HEK293T (cell line): Measurements from ENCODE around the gene NIF3L1.

Experiments used
- CTCF ChIA-PET: fragments of 350-600 bp; formaldehyde crosslinking; extraction: SDS; loops from one replicate; lab custom pipeline; 2021; ENCODE audit warnings: antibody characterized with exemption, inconsistent platforms; lab: Yijun Ruan, JAX
- POLR2A ChIA-PET: fragments of 350-600 bp; formaldehyde crosslinking; extraction: SDS; loops from one replicate; lab custom pipeline; 2020; ENCODE audit warnings: antibody characterized with exemption, inconsistent platforms; lab: Yijun Ruan, JAX
- DNase-seq: peaks from one replicate; pipeline ENCODE4 v3.0.0; 2012; ENCODE audit warnings: mixed read lengths; ENCODE audit errors: extremely low spot score
- ARNT ChIP-seq: fragments of 450-650 bp; IDR thresholded peaks from 2 replicates; pipeline ENCODE4 v1.6.1; 2017; ENCODE audit warnings: mild to moderate bottlenecking
- BHLHE40 ChIP-seq: fragments of 450-650 bp; IDR thresholded peaks from 2 replicates; pipeline ENCODE4 v1.6.1; 2016; ENCODE audit warnings: mild to moderate bottlenecking, moderate library complexity, borderline replicate concordance
- CTBP1 ChIP-seq: fragments of 450-650 bp; IDR thresholded peaks from 2 replicates; pipeline ENCODE4 v1.6.1; 2016; ENCODE audit warnings: borderline replicate concordance
- ELF4 ChIP-seq: fragments of 450-650 bp; IDR thresholded peaks from 2 replicates; pipeline ENCODE4 v1.6.1; 2017; ENCODE audit warnings: antibody characterized with exemption
- FOXA1 ChIP-seq: fragments of 450-650 bp; IDR thresholded peaks from 2 replicates; pipeline ENCODE4 v1.6.1; 2016; ENCODE audit warnings: mild to moderate bottlenecking
- FOXK2 ChIP-seq: fragments of 450-650 bp; IDR thresholded peaks from 2 replicates; pipeline ENCODE4 v1.6.1; 2016; ENCODE audit warnings: mild to moderate bottlenecking
- FOXM1 ChIP-seq: fragments of 450-650 bp; IDR thresholded peaks from 2 replicates; pipeline ENCODE4 v1.6.1; 2017; ENCODE audit warnings: mild to moderate bottlenecking, borderline replicate concordance
- HDGF ChIP-seq: fragments of 450-650 bp; IDR thresholded peaks from 2 replicates; pipeline ENCODE4 v1.6.1; 2017; ENCODE audit warnings: antibody characterized with exemption, borderline replicate concordance
- L3MBTL2 ChIP-seq: fragments of 450-650 bp; conservative IDR thresholded peaks from 2 replicates; pipeline ENCODE4 v1.6.1; 2016; ENCODE audit warnings: mild to moderate bottlenecking
- LEF1 ChIP-seq: fragments of 450-650 bp; IDR thresholded peaks from 2 replicates; pipeline ENCODE4 v1.6.1; 2017; ENCODE audit warnings: mild to moderate bottlenecking, borderline replicate concordance
- NFRKB ChIP-seq: fragments of 450-650 bp; IDR thresholded peaks from 2 replicates; pipeline ENCODE4 v1.6.1; 2016; ENCODE audit warnings: mild to moderate bottlenecking, moderate library complexity
- SP1 ChIP-seq: fragments of 450-650 bp; IDR thresholded peaks from 2 replicates; pipeline ENCODE4 v1.6.1; 2017
- SUZ12 ChIP-seq: fragments of 450-650 bp; IDR thresholded peaks from 2 replicates; pipeline ENCODE4 v1.6.1; 2016; ENCODE audit warnings: mild to moderate bottlenecking
- TARDBP ChIP-seq: fragments of 450-650 bp; IDR thresholded peaks from 2 replicates; pipeline ENCODE4 v1.6.1; 2016
- ZNF384 ChIP-seq: fragments of 450-650 bp; IDR thresholded peaks from 2 replicates; pipeline ENCODE4 v1.6.1; 2016
- TF ChIP-seq, protein P1 (sequence below): fragments of 450-650 bp; IDR thresholded peaks from 2 replicates; pipeline ENCODE4 v1.6.1; 2016

Gene NIF3L1

DNA sequence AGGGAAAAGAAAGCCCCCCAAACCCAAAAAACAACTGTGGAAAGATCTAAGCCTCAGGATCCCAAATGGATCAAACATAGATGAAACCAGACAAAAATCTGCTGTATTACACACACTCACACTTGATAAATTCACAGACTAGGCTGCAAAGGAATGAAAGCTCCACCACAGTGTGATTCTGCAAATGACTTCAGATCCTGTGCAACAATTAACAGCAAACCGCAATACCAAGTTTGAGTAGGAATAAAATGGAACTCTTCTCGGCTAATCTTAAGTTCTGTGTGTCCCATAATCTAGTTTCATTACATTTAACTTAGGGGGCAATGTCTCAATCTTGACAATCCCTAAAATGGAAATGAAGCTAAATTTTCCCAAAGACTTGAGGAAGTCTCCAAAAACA, 36.6 kb upstream of the NIF3L1 start:
- no peak for DNase-seq
- TF ChIP-seq FOXM1 (no peak), ELF4 (no peak), BHLHE40 (no peak), SP1 (no peak), FOXK2 (no peak), ZNF384 (no peak), TARDBP (no peak), SUZ12 (no peak), NFRKB (no peak), L3MBTL2 (no peak), FOXA1 (no peak), ARNT (no peak), LEF1 (no peak), HDGF (no peak), CTBP1 (no peak)
- TF ChIP-seq, protein P1, sequence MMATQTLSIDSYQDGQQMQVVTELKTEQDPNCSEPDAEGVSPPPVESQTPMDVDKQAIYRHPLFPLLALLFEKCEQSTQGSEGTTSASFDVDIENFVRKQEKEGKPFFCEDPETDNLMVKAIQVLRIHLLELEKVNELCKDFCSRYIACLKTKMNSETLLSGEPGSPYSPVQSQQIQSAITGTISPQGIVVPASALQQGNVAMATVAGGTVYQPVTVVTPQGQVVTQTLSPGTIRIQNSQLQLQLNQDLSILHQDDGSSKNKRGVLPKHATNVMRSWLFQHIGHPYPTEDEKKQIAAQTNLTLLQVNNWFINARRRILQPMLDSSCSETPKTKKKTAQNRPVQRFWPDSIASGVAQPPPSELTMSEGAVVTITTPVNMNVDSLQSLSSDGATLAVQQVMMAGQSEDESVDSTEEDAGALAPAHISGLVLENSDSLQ: no peak
- ChIA-PET POLR2A (interaction anchor here (1.6 to 3.5 kb wide), 2 partner anchors 11 to 37 kb away, joined by 5 to 18 read pairs; partner anchors contain the start of genes CLK1, NIF3L1 and PPIL3), CTCF (no interaction called here)

DNA sequence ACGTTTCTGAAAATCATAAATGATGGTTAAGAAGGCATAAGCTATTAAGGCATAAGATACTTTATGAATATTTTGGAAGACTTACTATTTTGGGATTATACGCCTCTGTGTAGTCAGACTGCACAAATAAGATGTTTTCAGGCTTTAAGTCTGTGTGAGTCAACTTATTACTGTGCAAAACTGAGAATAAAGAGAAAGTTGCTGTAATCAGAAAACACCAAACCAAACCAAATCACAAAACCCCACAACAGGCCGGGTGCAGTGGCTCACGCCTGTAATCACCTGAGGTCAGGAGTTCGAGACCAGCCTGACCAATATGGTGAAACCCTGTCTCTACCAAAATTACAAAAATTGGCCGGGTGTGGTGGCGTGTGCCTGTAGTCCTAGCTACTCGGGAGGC, 32.4 kb upstream of the NIF3L1 start:
- no peak for DNase-seq
- POLR2A ChIA-PET: no interaction called here

DNA sequence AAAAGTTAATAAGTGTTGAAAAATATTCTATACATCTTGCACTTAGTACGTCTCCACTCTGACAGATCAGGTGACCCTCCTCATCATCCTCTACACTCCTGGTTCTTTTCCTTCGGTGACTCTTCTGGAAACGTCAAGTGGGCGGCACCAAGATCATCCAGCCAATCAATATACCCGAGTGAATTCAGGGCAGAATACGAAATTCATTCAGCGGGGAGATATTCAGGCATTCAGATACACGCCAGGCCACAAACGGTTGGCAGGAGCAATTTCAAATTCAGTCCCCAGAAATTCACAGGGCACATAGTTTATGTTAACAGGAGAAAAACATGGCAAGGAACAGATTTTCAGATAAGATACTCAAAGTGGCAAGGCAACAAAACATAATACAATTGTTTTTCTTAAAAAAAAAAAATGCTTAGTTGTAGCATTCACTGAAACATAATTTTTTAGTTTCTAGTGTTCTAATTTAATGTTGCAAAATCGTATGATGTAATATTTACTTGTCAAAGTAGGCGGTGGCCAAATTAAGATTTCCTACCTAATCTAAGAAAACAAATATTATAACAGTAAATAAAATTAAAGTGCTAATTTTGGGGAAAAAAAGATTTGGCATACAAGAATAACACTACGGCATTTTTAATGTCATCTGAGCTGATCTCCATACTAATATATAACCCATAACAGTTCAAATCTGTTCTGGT, 28.9 kb upstream of the NIF3L1 start:
- POLR2A ChIA-PET: no interaction called here
- no peak for TF ChIP-seq FOXM1
- no peak for TF ChIP-seq LEF1
- no peak for TF ChIP-seq SP1
- no peak for TF ChIP-seq ELF4
- TF ChIP-seq ZNF384: no peak
- no peak for TF ChIP-seq FOXK2
- no peak for TF ChIP-seq FOXA1
- no peak for TF ChIP-seq SUZ12
- TF ChIP-seq BHLHE40: no peak
- TF ChIP-seq CTBP1: no peak
- TF ChIP-seq NFRKB: no peak
- TF ChIP-seq L3MBTL2: no peak
- TF ChIP-seq ARNT: no peak
- TF ChIP-seq HDGF: no peak
- CTCF ChIA-PET: no interaction called here
- DNase-seq: no peak

More for the DNA sequence above, 32.4 kb upstream of the NIF3L1 start:
- CTCF ChIA-PET: no interaction called here
- no peak for TF ChIP-seq LEF1
- TF ChIP-seq, protein P1: no peak
- no peak for TF ChIP-seq NFRKB
- no peak for TF ChIP-seq FOXM1
- no peak for TF ChIP-seq L3MBTL2
- no peak for TF ChIP-seq TARDBP

DNA sequence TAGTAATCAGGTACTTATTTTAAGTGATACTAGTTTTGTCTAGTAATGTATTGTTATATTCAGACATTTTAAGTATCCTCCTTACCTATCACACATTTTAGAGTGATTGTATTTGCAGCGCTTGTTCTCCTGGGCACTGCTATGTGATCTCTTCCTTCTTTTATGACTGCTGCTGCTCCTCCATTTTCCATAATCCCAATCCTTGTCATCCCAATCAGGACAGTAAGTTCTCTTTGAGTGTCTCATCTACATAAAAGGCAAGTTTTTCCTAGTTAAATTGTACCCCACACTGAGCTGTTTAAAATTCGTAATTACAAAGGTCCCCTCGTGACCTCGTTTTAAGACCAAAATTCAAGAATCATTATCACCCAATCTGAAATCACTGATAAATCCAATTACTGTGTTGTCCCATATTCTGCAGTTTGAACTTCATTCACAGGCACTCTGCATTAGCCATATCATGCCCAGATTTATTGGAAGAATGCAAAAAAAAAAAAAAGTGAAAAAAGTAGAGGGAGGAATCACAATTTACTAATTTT, 27.5 kb upstream of the NIF3L1 start:
- no peak for TF ChIP-seq SP1
- POLR2A ChIA-PET: interaction anchor here (1.0 kb wide), 1 partner anchor 28 kb away, joined by 4 read pairs; the partner anchor contains the start of genes NIF3L1 and PPIL3
- CTCF ChIA-PET: no interaction called here
- DNase-seq: no peak

DNA sequence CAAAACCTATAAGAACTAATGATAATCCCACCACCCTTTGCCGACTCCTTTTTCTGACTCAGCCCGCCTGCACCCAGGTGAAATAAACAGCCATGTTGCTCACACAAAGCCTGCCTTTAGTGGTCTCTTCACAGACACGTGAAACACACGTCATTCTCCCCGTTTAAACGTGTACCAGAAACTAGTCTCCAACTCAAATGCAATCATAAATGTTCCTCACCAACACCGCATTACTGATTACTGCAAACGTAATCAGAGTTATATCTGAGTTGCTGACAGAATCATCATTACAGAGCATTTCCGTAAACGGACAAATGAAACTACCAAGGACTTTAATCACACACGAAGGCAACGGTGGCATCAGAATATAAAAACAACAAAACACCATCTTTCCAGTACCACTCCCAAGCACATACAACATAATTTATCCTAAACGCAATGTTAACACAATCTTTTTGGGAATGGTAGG, 26.6 kb upstream of the NIF3L1 start:
- no peak for TF ChIP-seq CTBP1
- TF ChIP-seq BHLHE40: no peak
- TF ChIP-seq SUZ12: no peak
- no peak for TF ChIP-seq FOXM1
- TF ChIP-seq FOXK2: no peak
- TF ChIP-seq ELF4: no peak
- no peak for TF ChIP-seq LEF1
- no peak for TF ChIP-seq ZNF384
- TF ChIP-seq FOXA1: no peak
- TF ChIP-seq SP1: no peak
- no peak for TF ChIP-seq NFRKB
- TF ChIP-seq HDGF: no peak
- TF ChIP-seq, protein P1: no peak
- no peak for TF ChIP-seq ARNT
- no peak for TF ChIP-seq L3MBTL2
- no peak for TF ChIP-seq TARDBP
- ChIA-PET CTCF (no interaction called here), POLR2A (interaction anchor here (1.0 to 2.8 kb wide), 2 partner anchors 27 kb away, joined by 4 to 63 read pairs; partner anchors contain the start of genes NIF3L1 and PPIL3)
- DNase-seq: no peak

DNA sequence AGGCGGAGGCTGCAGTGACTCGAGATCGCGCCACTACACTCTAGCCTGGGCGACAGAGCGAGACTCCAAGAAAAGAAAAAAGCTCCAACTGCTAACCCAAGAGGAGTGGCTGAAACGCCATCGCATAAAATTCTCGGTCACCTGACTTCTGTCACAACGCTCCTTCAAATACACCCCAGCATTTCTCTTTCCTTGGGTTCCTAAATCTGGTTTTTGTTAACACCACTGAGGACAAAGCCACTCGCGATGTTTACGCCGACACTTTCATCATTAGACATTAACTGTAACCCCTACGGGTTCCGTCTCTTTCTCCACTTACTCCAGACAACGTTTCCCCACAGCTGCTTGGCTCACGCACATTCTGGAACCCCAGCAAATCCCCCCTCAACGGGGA, 25.4 kb upstream of the NIF3L1 start:
- TF ChIP-seq HDGF (no peak), TARDBP (no peak), ARNT (no peak), SP1 (no peak), ZNF384 (no peak), ELF4 (no peak), CTBP1 (no peak), L3MBTL2 (no peak), FOXK2 (no peak), LEF1 (no peak), SUZ12 (no peak), FOXA1 (no peak), NFRKB (no peak), BHLHE40 (no peak)
- TF ChIP-seq, protein P1: no peak
- ChIA-PET POLR2A (interaction anchor here (0.6 to 2.8 kb wide), 27 partner anchors 12 to 779 kb away, joined by 3 to 63 read pairs (median 4); partner anchors contain the start of genes NIF3L1, ORC2, PPIL3 and SPATS2L), CTCF (interaction anchor here (0.5 kb wide), 1 partner anchor 127 kb away, joined by 3 read pairs; no protein-coding TSS in a partner anchor)
- DNase-seq: no peak
